ENCODE measurements around the gene RIMBP2.
"Not testable (repeated sequence)": the region's sequence is repeated elsewhere in the genome, so short reads cannot be mapped to it uniquely, and the experiment has no call there.

Gene RIMBP2

GRCh38 chr12:130647814-130648213 lies 68.3 kb downstream of the RIMBP2 start:
- Histone ChIP-seq H3K79me2 (ENCODE audit: insufficient read depth, low read length) (no peaks in the 10 kb centered on the region), H3K4me3 (ENCODE audit: low read depth, low read length, poor library complexity, severe bottlenecking) (no peak overlapping the region), H3K9me3 (ENCODE audit: low read length) (no peaks in the 10 kb centered on the region), H3K4me2 (ENCODE audit: low read length) (no peak overlapping the region), H2AFZ (ENCODE audit: low read length) (no peak overlapping the region), H3K36me3 (ENCODE audit: insufficient read depth, low read length) (no peaks in the 10 kb centered on the region), H3K4me1 (ENCODE audit: insufficient read depth, low read length, severe bottlenecking) (no peaks in the 10 kb centered on the region), H3K9me2 (ENCODE audit: low read depth, low read length) (no peaks in the 10 kb centered on the region), H4K20me1 (ENCODE audit: insufficient read depth, low read length) (no peaks in the 10 kb centered on the region), H3K27me3 (ENCODE audit: insufficient read depth, low read length) (peaks cover 6% of the 10 kb centered on the region; the same call in 1 of the 2 replicates), H3K27ac (ENCODE audit: low read depth, low read length, poor library complexity, severe bottlenecking) (no peak overlapping the region), H3F3A (ENCODE audit: insufficient read depth, low read length) (no peaks in the 10 kb centered on the region), H3K9ac (ENCODE audit: low read length) (no peak overlapping the region)
- TF ChIP-seq, protein P1, sequence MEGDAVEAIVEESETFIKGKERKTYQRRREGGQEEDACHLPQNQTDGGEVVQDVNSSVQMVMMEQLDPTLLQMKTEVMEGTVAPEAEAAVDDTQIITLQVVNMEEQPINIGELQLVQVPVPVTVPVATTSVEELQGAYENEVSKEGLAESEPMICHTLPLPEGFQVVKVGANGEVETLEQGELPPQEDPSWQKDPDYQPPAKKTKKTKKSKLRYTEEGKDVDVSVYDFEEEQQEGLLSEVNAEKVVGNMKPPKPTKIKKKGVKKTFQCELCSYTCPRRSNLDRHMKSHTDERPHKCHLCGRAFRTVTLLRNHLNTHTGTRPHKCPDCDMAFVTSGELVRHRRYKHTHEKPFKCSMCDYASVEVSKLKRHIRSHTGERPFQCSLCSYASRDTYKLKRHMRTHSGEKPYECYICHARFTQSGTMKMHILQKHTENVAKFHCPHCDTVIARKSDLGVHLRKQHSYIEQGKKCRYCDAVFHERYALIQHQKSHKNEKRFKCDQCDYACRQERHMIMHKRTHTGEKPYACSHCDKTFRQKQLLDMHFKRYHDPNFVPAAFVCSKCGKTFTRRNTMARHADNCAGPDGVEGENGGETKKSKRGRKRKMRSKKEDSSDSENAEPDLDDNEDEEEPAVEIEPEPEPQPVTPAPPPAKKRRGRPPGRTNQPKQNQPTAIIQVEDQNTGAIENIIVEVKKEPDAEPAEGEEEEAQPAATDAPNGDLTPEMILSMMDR (IDR thresholded peaks at IDR 0.05; ENCODE audit: low read length): no peak
- TF ChIP-seq EZH2 (IDR thresholded peaks at IDR 0.05; ENCODE audit: borderline replicate concordance, low read length): no peak

GRCh38 chr12:130646716-130647370 lies 69.3 kb downstream of the RIMBP2 start:
- H3K4me2 ChIP-seq (ENCODE audit: low read length): no peak overlapping the region
- no peak for TF ChIP-seq EZH2 (IDR thresholded peaks at IDR 0.05; ENCODE audit: borderline replicate concordance, low read length)
- TF ChIP-seq, protein P1 (IDR thresholded peaks at IDR 0.05; ENCODE audit: low read length): no peak
- peaks cover 6% of the 10 kb centered on the region; the same call in 1 of the 2 replicates for H3K27me3 ChIP-seq (ENCODE audit: insufficient read depth, low read length)
- H3K4me3 ChIP-seq (ENCODE audit: low read depth, low read length, poor library complexity, severe bottlenecking): no peak overlapping the region
- no peaks in the 10 kb centered on the region for H3K4me1 ChIP-seq (ENCODE audit: insufficient read depth, low read length, severe bottlenecking)
- no peaks in the 10 kb centered on the region for H4K20me1 ChIP-seq (ENCODE audit: insufficient read depth, low read length)
- H2AFZ ChIP-seq (ENCODE audit: low read length): no peak overlapping the region
- no peaks in the 10 kb centered on the region for H3K36me3 ChIP-seq (ENCODE audit: insufficient read depth, low read length)
- H3F3A ChIP-seq (ENCODE audit: insufficient read depth, low read length): no peaks in the 10 kb centered on the region
- H3K27ac ChIP-seq (ENCODE audit: low read depth, low read length, poor library complexity, severe bottlenecking): no peak overlapping the region
- H3K9ac ChIP-seq (ENCODE audit: low read length): no peak overlapping the region
- H3K9me3 ChIP-seq (ENCODE audit: low read length): no peaks in the 10 kb centered on the region
- H3K79me2 ChIP-seq (ENCODE audit: insufficient read depth, low read length): no peaks in the 10 kb centered on the region
- no peaks in the 10 kb centered on the region for H3K9me2 ChIP-seq (ENCODE audit: low read depth, low read length)

GRCh38 chr12:130646191-130646590 lies 69.9 kb downstream of the RIMBP2 start:
- not testable (repeated sequence) for H3K79me2 ChIP-seq (ENCODE audit: insufficient read depth, low read length); H3K9ac ChIP-seq (ENCODE audit: low read length); H3K4me1 ChIP-seq (ENCODE audit: insufficient read depth, low read length, severe bottlenecking); H3F3A ChIP-seq (ENCODE audit: insufficient read depth, low read length); H4K20me1 ChIP-seq (ENCODE audit: insufficient read depth, low read length); H3K36me3 ChIP-seq (ENCODE audit: insufficient read depth, low read length); H3K9me3 ChIP-seq (ENCODE audit: low read length); H3K27me3 ChIP-seq (ENCODE audit: insufficient read depth, low read length); H3K27ac ChIP-seq (ENCODE audit: low read depth, low read length, poor library complexity, severe bottlenecking); H3K9me2 ChIP-seq (ENCODE audit: low read depth, low read length); H2AFZ ChIP-seq (ENCODE audit: low read length); H3K4me2 ChIP-seq (ENCODE audit: low read length); H3K4me3 ChIP-seq (ENCODE audit: low read depth, low read length, poor library complexity, severe bottlenecking)

DNA sequence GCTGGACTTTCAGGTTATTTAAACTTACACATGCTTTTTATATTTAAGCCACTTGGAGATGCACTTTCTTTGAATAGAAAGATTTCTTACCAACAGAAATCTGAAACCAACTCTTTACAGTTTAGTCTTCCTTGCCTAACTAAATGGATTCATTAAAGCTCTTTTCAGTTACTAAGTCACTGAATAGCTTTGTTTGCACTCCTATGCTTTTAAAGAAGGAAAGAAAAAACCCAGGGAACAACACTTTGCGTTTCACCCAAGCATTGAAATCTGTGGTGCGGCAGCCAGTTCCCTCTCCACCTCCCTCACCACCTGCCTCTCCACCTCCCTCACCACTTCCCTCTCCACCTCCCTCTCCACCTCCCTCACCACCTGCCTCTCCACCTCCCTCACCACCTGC lies 70.3 kb downstream of the RIMBP2 start:
- Histone ChIP-seq H2AFZ (ENCODE audit: low read length) (no peak overlapping the region), H3K9ac (ENCODE audit: low read length) (no peak overlapping the region), H3K4me3 (ENCODE audit: low read depth, low read length, poor library complexity, severe bottlenecking) (no peak overlapping the region), H3F3A (ENCODE audit: insufficient read depth, low read length) (no peaks in the 10 kb centered on the region), H3K4me1 (ENCODE audit: insufficient read depth, low read length, severe bottlenecking) (no peaks in the 10 kb centered on the region), H3K27me3 (ENCODE audit: insufficient read depth, low read length) (peaks cover 6% of the 10 kb centered on the region; the same call in 1 of the 2 replicates), H3K9me2 (ENCODE audit: low read depth, low read length) (no peaks in the 10 kb centered on the region), H4K20me1 (ENCODE audit: insufficient read depth, low read length) (no peaks in the 10 kb centered on the region), H3K9me3 (ENCODE audit: low read length) (no peaks in the 10 kb centered on the region), H3K36me3 (ENCODE audit: insufficient read depth, low read length) (no peaks in the 10 kb centered on the region), H3K79me2 (ENCODE audit: insufficient read depth, low read length) (no peaks in the 10 kb centered on the region), H3K27ac (ENCODE audit: low read depth, low read length, poor library complexity, severe bottlenecking) (no peak overlapping the region), H3K4me2 (ENCODE audit: low read length) (no peak overlapping the region)
- TF ChIP-seq, protein P1 (IDR thresholded peaks at IDR 0.05; ENCODE audit: low read length): no peak
